Mesendoderm (in vitro differentiated cells): ENCODE data around the gene GAS2L1.

Source experiments
- DNase-seq: peaks from one replicate; pipeline ENCODE4 v3.0.0; 2013
- H2AK5ac ChIP-seq: 2 replicates; pipeline ENCODE4 v1.6.1; 2013; ENCODE audit warnings: low read length, inconsistent platforms
- H2BK120ac ChIP-seq: 2 replicates; pipeline ENCODE4 v1.6.1; 2013; ENCODE audit warnings: low read depth, mild to moderate bottlenecking, low read length, moderate library complexity, mixed read lengths
- H2BK15ac ChIP-seq: replicated peaks from 2 replicates; pipeline ENCODE4 v1.6.1; 2013; ENCODE audit warnings: low read depth, mild to moderate bottlenecking, moderate library complexity
- H2BK5ac ChIP-seq: 2 replicates; pipeline ENCODE4 v1.6.1; 2013; ENCODE audit warnings: low read length, inconsistent platforms
- H3K18ac ChIP-seq: 2 replicates; pipeline ENCODE4 v1.6.1; 2013; ENCODE audit warnings: mild to moderate bottlenecking, low read length, mixed read lengths
- H3K23ac ChIP-seq: one replicate; pipeline ENCODE4 v1.6.1; 2013; ENCODE audit warnings: low read length
- H3K27ac ChIP-seq: 2 replicates; pipeline ENCODE4 v1.5.1; 2013; ENCODE audit warnings: low read depth, mild to moderate bottlenecking, inconsistent platforms, low read length, moderate library complexity
- H3K27me3 ChIP-seq: 2 replicates; pipeline ENCODE4 v1.6.1; 2013; ENCODE audit warnings: low read length, control low read depth, mild to moderate bottlenecking, inconsistent platforms; ENCODE audit not compliant: insufficient read depth, poor library complexity
- H3K36me3 ChIP-seq: 2 replicates; pipeline ENCODE4 v1.6.1; 2013; ENCODE audit warnings: low read length, inconsistent platforms; ENCODE audit not compliant: control insufficient read depth, insufficient read depth
- H3K4ac ChIP-seq: one replicate; pipeline ENCODE4 v1.6.1; 2013; ENCODE audit warnings: low read depth, mild to moderate bottlenecking, low read length, moderate library complexity
- H3K4me1 ChIP-seq: 2 replicates; pipeline ENCODE4 v1.6.1; 2013; ENCODE audit warnings: low read depth, low read length, inconsistent platforms; ENCODE audit not compliant: control insufficient read depth
- H3K4me2 ChIP-seq: 2 replicates; pipeline ENCODE4 v1.6.1; 2013; ENCODE audit warnings: low read length
- H3K4me3 ChIP-seq: 2 replicates; pipeline ENCODE4 v1.5.1; 2013; ENCODE audit warnings: mild to moderate bottlenecking, low read length
- H3K56ac ChIP-seq: one replicate; pipeline ENCODE4 v1.6.1; 2013; ENCODE audit warnings: low read length
- H3K79me1 ChIP-seq: 2 replicates; pipeline ENCODE4 v1.6.1; 2013; ENCODE audit warnings: low read length, inconsistent platforms
- H3K79me2 ChIP-seq: 2 replicates; pipeline ENCODE4 v1.6.1; 2013; ENCODE audit warnings: mild to moderate bottlenecking, low read length; ENCODE audit not compliant: control insufficient read depth, insufficient read depth
- H3K9ac ChIP-seq: 2 replicates; pipeline ENCODE4 v1.6.1; 2013; ENCODE audit warnings: low read length, inconsistent platforms
- H4K5ac ChIP-seq: one replicate; pipeline ENCODE4 v1.6.1; 2013; ENCODE audit warnings: low read length
- H4K8ac ChIP-seq: one replicate; pipeline ENCODE4 v1.6.1; 2013; ENCODE audit warnings: low read depth, mild to moderate bottlenecking, control low read depth, low read length, moderate library complexity
- WGBS: extraction: QIAGEN DNeasy Blood & Tissue Kit; methylation state at CpG from one replicate; pipeline ENCODE4 v1.1.7; 2013; ENCODE audit warnings: low lambda C conversion rate, missing lambda C conversion rate; ENCODE audit not compliant: insufficient coverage; ENCODE audit errors: extremely low coverage; 5-methylcytosine and 5-hydroxymethylcytosine counted together

GAS2L1 gene

DNA sequence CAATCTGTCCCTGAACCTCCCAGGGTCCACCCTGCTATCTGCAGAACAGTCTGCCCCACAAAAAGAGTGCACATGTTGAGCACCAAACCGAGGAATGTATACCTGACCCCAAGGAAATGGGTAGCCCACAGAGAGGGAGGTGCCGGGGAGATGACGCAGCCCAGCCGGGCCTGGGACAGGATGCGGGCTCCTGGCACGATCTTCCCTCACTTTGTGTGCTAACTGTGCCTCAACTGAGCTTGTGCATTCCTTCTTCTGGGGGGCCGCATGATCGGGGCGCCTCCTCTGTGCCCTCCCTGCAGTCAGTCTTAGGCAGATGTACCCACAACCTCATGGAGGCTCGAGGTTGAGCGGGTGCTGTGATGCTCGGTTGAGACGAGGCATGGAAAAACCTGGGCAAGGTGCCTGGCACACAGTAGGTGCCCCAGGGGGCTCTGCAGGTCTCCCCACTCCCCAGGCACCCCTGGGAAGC lies 2.4 kb downstream of the GAS2L1 start:
- Histone ChIP-seq H3K27me3 (peaks cover 3% of the 10 kb centered on the region), H3K9ac (peak overlapping the region; percentile 19), H3K79me1 (no peaks in the 10 kb centered on the region), H3K56ac (peak overlapping the region; percentile 29), H3K4me2 (no peak overlapping the region), H2AK5ac (no peak overlapping the region), H4K5ac (no peak overlapping the region), H2BK120ac (no peak overlapping the region), H3K4ac (no peak overlapping the region), H3K36me3 (no peaks in the 10 kb centered on the region), H3K79me2 (no peaks in the 10 kb centered on the region), H3K4me3 (no peak overlapping the region), H4K8ac (no peak overlapping the region), H2BK15ac (no peak overlapping the region), H3K27ac (no peak overlapping the region), H3K18ac (no peak overlapping the region), H3K4me1 (peaks cover 5% of the 10 kb centered on the region), H2BK5ac (no peak overlapping the region), H3K23ac (no peak overlapping the region)
- DNase-seq = no peak
- WGBS = no CpG with 5 or more reads among the region's 13 CpGs

DNA sequence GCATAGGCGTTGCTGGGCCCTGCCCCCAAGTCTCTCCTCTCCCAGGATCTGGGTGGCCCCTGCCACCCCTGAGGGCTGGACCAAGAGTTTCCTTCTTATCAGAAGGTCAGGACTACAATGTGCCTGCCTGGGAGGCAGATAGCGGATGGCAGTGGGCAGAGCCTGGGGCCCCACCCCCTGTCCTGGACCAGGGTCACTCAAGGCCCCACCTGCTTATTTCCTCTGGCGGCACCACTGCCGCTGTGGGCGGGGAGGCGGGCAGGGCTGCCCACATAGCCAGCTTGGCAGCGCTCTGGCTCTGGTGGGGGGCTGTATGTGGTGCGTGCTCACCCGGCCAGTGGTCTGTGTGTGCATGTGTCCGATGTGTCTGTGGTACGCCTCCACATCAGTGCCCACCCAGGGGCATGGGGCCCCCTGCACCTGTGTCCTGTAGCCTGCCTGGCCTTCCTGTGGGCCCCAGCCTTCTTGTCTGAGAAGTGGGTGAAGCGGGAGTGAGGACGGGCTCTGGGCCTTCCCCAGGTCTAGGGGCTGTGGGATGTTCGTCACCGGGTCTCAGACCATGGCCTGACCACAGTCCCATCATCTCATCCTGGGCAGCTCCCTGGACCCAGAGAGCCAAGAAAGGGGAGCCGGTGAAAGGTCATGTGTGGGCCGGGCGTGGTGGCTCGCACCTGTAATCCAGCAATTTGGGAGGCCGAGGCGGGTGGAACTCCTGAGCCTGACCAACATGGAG lies 3.0 kb downstream of the GAS2L1 start:
- Histone ChIP-seq H3K36me3 (no peaks in the 10 kb centered on the region), H3K4ac (no peak overlapping the region), H4K8ac (no peak overlapping the region), H3K27ac (no peak overlapping the region), H4K5ac (no peak overlapping the region), H2BK120ac (no peak overlapping the region), H3K27me3 (peaks cover 8% of the 10 kb centered on the region), H3K56ac (no peak overlapping the region), H2AK5ac (no peak overlapping the region), H3K4me3 (no peak overlapping the region), H2BK5ac (no peak overlapping the region), H2BK15ac (no peak overlapping the region), H3K79me1 (no peaks in the 10 kb centered on the region), H3K23ac (no peak overlapping the region), H3K18ac (no peak overlapping the region), H3K79me2 (no peaks in the 10 kb centered on the region), H3K4me2 (no peak overlapping the region), H3K9ac (no peak overlapping the region), H3K4me1 (peaks cover 5% of the 10 kb centered on the region)
- no CpG with 5 or more reads among the region's 21 CpGs for WGBS
- no peak for DNase-seq

DNA sequence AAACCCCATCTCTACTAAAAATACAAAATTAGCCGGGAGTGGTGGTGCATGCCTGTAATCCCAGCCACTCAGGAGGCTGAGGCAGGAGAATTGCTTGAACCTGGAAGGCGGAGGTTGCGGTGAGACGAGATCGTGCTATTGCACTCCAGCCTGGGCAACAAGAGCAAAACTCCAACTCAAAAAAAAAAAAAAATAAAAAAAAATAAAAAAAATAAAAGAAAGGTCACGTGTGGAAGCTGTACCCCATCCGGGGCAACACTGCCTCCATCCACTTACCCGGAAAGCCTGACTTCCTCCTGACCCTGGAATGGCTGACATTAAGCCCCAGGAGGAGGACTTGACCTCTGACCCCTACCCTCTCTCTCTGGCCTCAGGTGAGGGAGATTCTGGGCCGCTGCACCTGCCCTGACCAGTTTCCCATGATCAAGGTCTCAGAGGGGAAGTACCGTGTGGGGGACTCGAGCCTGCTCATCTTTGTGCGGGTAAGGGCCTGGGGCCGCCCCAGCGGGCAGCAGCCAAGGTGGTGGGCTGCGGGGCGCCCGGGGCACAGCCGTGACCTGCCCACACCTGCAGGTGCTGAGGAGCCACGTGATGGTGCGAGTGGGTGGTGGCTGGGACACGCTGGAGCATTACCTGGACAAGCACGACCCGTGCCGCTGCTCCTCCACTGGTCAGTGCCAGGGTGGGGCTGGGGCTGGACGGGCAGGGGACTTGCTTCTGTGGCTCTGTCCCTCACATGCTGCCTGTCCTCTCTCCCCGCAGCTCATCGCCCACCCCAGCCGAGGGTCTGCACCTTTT lies 3.8 kb downstream of the GAS2L1 start:
- Histone ChIP-seq H4K8ac (no peak overlapping the region), H3K9ac (no peak overlapping the region), H3K56ac (no peak overlapping the region), H3K79me1 (no peaks in the 10 kb centered on the region), H4K5ac (no peak overlapping the region), H3K79me2 (no peaks in the 10 kb centered on the region), H3K4me3 (no peak overlapping the region), H3K4me1 (peaks cover 5% of the 10 kb centered on the region), H3K36me3 (no peaks in the 10 kb centered on the region), H3K4me2 (no peak overlapping the region), H2BK120ac (no peak overlapping the region), H2AK5ac (no peak overlapping the region), H3K27ac (no peak overlapping the region), H3K23ac (no peak overlapping the region), H2BK15ac (no peak overlapping the region), H3K18ac (no peak overlapping the region), H3K27me3 (peaks cover 12% of the 10 kb centered on the region), H3K4ac (no peak overlapping the region), H2BK5ac (no peak overlapping the region)
- no peak for DNase-seq
- no CpG with 5 or more reads among the region's 28 CpGs for WGBS

DNA sequence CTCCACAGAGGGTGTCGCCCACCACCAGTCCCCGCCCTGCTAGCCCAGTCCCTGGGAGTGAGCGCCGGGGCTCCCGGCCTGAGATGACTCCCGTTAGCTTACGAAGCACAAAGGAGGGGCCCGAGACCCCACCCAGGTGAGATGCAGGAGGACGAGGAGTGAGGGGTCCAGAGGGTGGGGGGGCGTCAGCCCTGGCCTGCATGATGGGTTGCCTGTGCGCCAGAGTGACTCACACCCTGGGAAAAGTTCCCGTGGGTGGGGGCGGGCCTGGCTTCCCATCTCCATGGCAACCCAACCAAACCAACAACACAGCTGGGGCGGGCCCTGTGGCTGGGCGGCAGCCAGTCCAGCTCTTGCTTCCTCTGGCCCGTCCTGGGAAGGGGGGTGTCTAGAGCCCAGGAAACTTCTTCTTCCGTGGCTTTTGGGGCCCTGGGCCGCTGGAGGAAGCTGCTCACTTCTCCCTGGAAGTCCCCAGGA lies 4.5 kb downstream of the GAS2L1 start:
- Histone ChIP-seq H3K4ac (no peak overlapping the region), H3K4me2 (no peak overlapping the region), H4K8ac (no peak overlapping the region), H4K5ac (no peak overlapping the region), H3K18ac (no peak overlapping the region), H3K79me2 (no peaks in the 10 kb centered on the region), H3K27me3 (peaks cover 12% of the 10 kb centered on the region), H3K27ac (no peak overlapping the region), H3K79me1 (no peaks in the 10 kb centered on the region), H2BK120ac (no peak overlapping the region), H3K56ac (no peak overlapping the region), H2BK15ac (no peak overlapping the region), H3K9ac (no peak overlapping the region), H3K4me1 (peaks cover 4% of the 10 kb centered on the region), H3K4me3 (no peak overlapping the region), H2BK5ac (no peak overlapping the region), H3K23ac (no peak overlapping the region), H2AK5ac (no peak overlapping the region), H3K36me3 (no peaks in the 10 kb centered on the region)
- peak; percentile 95 for DNase-seq
- no CpG with 5 or more reads among the region's 18 CpGs for WGBS

DNA sequence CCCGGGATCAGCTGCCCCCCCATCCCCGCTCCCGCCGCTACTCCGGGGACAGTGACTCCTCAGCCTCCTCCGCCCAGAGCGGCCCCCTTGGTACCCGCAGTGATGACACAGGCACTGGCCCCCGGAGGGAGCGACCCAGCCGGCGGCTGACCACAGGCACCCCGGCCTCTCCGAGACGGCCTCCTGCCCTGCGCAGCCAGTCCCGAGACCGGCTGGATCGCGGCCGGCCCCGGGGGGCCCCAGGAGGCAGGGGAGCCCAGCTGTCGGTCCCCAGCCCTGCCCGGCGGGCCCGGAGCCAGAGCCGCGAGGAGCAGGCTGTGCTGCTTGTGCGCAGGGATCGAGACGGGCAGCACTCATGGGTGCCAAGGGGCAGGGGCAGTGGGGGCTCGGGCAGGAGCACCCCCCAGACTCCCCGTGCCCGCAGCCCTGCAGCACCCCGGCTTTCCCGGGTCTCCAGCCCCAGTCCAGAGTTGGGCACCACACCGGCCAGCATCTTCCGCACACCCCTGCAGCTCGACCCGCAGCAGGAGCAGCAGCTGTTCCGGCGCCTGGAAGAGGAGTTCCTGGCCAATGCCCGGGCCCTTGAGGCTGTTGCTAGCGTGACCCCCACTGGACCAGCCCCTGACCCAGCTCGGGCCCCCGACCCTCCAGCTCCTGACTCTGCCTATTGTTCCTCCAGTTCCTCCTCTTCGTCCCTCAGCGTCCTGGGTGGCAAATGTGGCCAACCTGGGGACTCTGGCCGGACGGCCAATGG lies 5.2 kb downstream of the GAS2L1 start:
- Histone ChIP-seq H3K18ac (no peak overlapping the region), H3K23ac (no peak overlapping the region), H3K27me3 (peaks cover 12% of the 10 kb centered on the region), H2BK15ac (no peak overlapping the region), H3K4me3 (no peak overlapping the region), H2BK120ac (no peak overlapping the region), H3K36me3 (no peaks in the 10 kb centered on the region), H2BK5ac (no peak overlapping the region), H3K9ac (no peak overlapping the region), H3K27ac (no peak overlapping the region), H4K8ac (no peak overlapping the region), H3K4me2 (no peak overlapping the region), H4K5ac (no peak overlapping the region), H3K79me2 (no peaks in the 10 kb centered on the region), H2AK5ac (no peak overlapping the region), H3K56ac (no peak overlapping the region), H3K79me1 (no peaks in the 10 kb centered on the region), H3K4ac (no peak overlapping the region), H3K4me1 (peaks cover 3% of the 10 kb centered on the region)
- WGBS = no CpG with 5 or more reads among the region's 50 CpGs
- no peak for DNase-seq
